Neural cell (in vitro differentiated cells): ENCODE results near the gene CNOT3. TPM values are rescaled to one million over a fixed set of nuclear protein-coding genes. Genes with fewer than 3 reads are reported as not detected.

Source experiments
- H2AFZ ChIP-seq: fragments of 200-600, 300-800 bp; sonication (generic), shearing (Covaris generic); 2 replicates; pipeline ENCODE4 v1.6.0; 2014; ENCODE audit warnings: low read depth, mild to moderate bottlenecking, antibody characterized with exemption, low read length, moderate library complexity
- H3F3A ChIP-seq: fragments of 200-600 bp; shearing (Covaris generic); 2 replicates; pipeline ENCODE4 v1.6.1; 2016; ENCODE audit warnings: mild to moderate bottlenecking, moderate library complexity, mixed read lengths, antibody characterized with exemption, low read length; ENCODE audit not compliant: insufficient read depth, poor library complexity, severe bottlenecking
- H3K27ac ChIP-seq: fragments of 200-600, 300-800 bp; sonication (generic), shearing (Covaris generic); 2 replicates; pipeline ENCODE4 v1.5.1; 2014; ENCODE audit warnings: mild to moderate bottlenecking, low read length, moderate library complexity
- H3K27me3 ChIP-seq: fragments of 300-800, 200-600 bp; sonication (generic), shearing (Covaris generic); 2 replicates; pipeline ENCODE4 v1.6.0; 2014; ENCODE audit warnings: mild to moderate bottlenecking, low read depth, low read length, moderate library complexity; ENCODE audit not compliant: insufficient read depth
- H3K36me3 ChIP-seq: fragments of 300-800, 200-600 bp; sonication (generic), shearing (Covaris generic); 2 replicates; pipeline ENCODE4 v1.5.1; 2014; ENCODE audit warnings: mild to moderate bottlenecking, antibody characterized with exemption, low read length, moderate library complexity; ENCODE audit not compliant: insufficient read depth
- H3K4me2 ChIP-seq: fragments of 300-800, 200-600 bp; sonication (generic), shearing (Covaris generic); 2 replicates; pipeline ENCODE4 v1.6.0; 2014; ENCODE audit warnings: mild to moderate bottlenecking, low read length
- H3K4me3 ChIP-seq: fragments of 300-800, 200-600 bp; sonication (generic), shearing (Covaris generic); 2 replicates; pipeline ENCODE4 v1.5.1; 2014; ENCODE audit warnings: mild to moderate bottlenecking, low read length, moderate library complexity
- H3K79me2 ChIP-seq: fragments of 200-600 bp; shearing (Covaris generic); replicated peaks from 2 replicates; pipeline ENCODE4 v1.6.0; 2014; ENCODE audit warnings: mild to moderate bottlenecking, low read length, moderate library complexity; ENCODE audit not compliant: insufficient read depth
- H3K9ac ChIP-seq: fragments of 300-800, 200-600 bp; sonication (generic), shearing (Covaris generic); 2 replicates; pipeline ENCODE4 v1.6.1; 2016; ENCODE audit warnings: mild to moderate bottlenecking, low read length, mixed read lengths
- H3K9me2 ChIP-seq: fragments of 200-600 bp; shearing (Covaris generic); 2 replicates; pipeline ENCODE4 v1.6.1; 2016; ENCODE audit warnings: mild to moderate bottlenecking, low read length, mixed read lengths; ENCODE audit not compliant: insufficient read depth
- H3K9me3 ChIP-seq: fragments of 200-600, 300-800 bp; sonication (generic), shearing (Covaris generic); 2 replicates; pipeline ENCODE4 v1.6.1; 2016; ENCODE audit warnings: mild to moderate bottlenecking, mixed run types, low read length, moderate library complexity, mixed read lengths
- H4K20me1 ChIP-seq: fragments of 200-600 bp; shearing (Covaris generic); 2 replicates; pipeline ENCODE4 v1.6.1; 2016; ENCODE audit warnings: mild to moderate bottlenecking, mixed run types; ENCODE audit not compliant: insufficient read depth
- CTCF ChIP-seq: fragments of 450-650 bp; IDR thresholded peaks from 2 replicates; pipeline ENCODE4 v1.5.1; 2014; ENCODE audit warnings: antibody characterized with exemption, mild to moderate bottlenecking, moderate library complexity; ENCODE audit not compliant: poor library complexity, severe bottlenecking
- EP300 ChIP-seq: fragments of 450-650 bp; conservative IDR thresholded peaks from 2 replicates; pipeline ENCODE4 v1.6.1; 2014; ENCODE audit warnings: antibody characterized with exemption, mild to moderate bottlenecking, moderate library complexity; ENCODE audit not compliant: poor library complexity, severe bottlenecking
- EZH2 ChIP-seq: fragments of 200-600, 300-800 bp; shearing (Covaris generic), sonication (generic); IDR thresholded peaks from 2 replicates; pipeline ENCODE4 v1.6.1; 2014; ENCODE audit warnings: antibody characterized with exemption, low read length, borderline replicate concordance, mild to moderate bottlenecking; ENCODE audit not compliant: insufficient read depth, poor library complexity, severe bottlenecking
- MXI1 ChIP-seq: fragments of 450-650 bp; conservative IDR thresholded peaks from 2 replicates; pipeline ENCODE4 v1.6.1; 2014; ENCODE audit warnings: antibody characterized with exemption, mild to moderate bottlenecking; ENCODE audit not compliant: poor library complexity, severe bottlenecking
- POLR2AphosphoS5 ChIP-seq: IDR thresholded peaks from 2 replicates; pipeline ENCODE4 v1.6.1; 2012
- RAD21 ChIP-seq: fragments of 450-650 bp; conservative IDR thresholded peaks from 2 replicates; pipeline ENCODE4 v1.6.1; 2014; ENCODE audit warnings: antibody characterized with exemption, mild to moderate bottlenecking, moderate library complexity
- REST ChIP-seq: IDR thresholded peaks from 2 replicates; pipeline ENCODE4 v1.6.1; 2012; ENCODE audit warnings: borderline replicate concordance
- SMC3 ChIP-seq: fragments of 450-650 bp; conservative IDR thresholded peaks from 2 replicates; pipeline ENCODE4 v1.6.1; 2014; ENCODE audit warnings: antibody characterized with exemption, mild to moderate bottlenecking, moderate library complexity; ENCODE audit not compliant: poor library complexity
- TAF1 ChIP-seq: IDR thresholded peaks from 2 replicates; pipeline ENCODE4 v1.6.1; 2012; ENCODE audit warnings: low read depth
- polyA plus RNA-seq: library from polyadenylated mRNA; depleted of rRNA; stranded (reverse); fragments of >200 nt; gene quantifications from 2 replicates; pipeline ENCODE4 v1.2.3, GENCODE V29; 2014

The CNOT3 gene
- polyA plus RNA-seq, 1 donor from 2014 or later: 7.6 TPM

- Histone ChIP-seq H3K9me3 (no peaks in the 10 kb centered on the region), H3K9me2 (no peaks in the 10 kb centered on the region), H4K20me1 (no peaks in the 10 kb centered on the region), H3K36me3 (no peaks in the 10 kb centered on the region), H3F3A (no peaks in the 10 kb centered on the region), H3K4me3 (no peak overlapping the region), H3K79me2 (peaks cover 9% of the 10 kb centered on the region), H3K9ac (no peak overlapping the region), H2AFZ (no peak overlapping the region), H3K27ac (no peak overlapping the region), H3K27me3 (no peaks in the 10 kb centered on the region), H3K4me2 (no peak overlapping the region)
- TF ChIP-seq REST (no peak), MXI1 (no peak), RAD21 (no peak), POLR2AphosphoS5 (no peak), EZH2 (no peak), EP300 (no peak), SMC3 (no peak), TAF1 (no peak), CTCF (no peak)
These were observed 19.4 kb downstream of the CNOT3 start for GRCh38 chr19:54156953-54157352.

- H3K4me3 ChIP-seq: peak overlapping the region; percentile 79
- peak overlapping the region; percentile 61 for H2AFZ ChIP-seq
- peak overlapping the region; percentile 91 for H3K27ac ChIP-seq
- peak overlapping the region; percentile 78 for H3K9ac ChIP-seq
- H3F3A ChIP-seq: no peaks in the 10 kb centered on the region
- no peaks in the 10 kb centered on the region for H3K27me3 ChIP-seq
- H3K79me2 ChIP-seq: peaks cover 9% of the 10 kb centered on the region
- no peaks in the 10 kb centered on the region for H3K9me2 ChIP-seq
- TF ChIP-seq TAF1 (no peak), SMC3 (no peak)
- no peaks in the 10 kb centered on the region for H3K36me3 ChIP-seq
- no peaks in the 10 kb centered on the region for H3K9me3 ChIP-seq
- H3K4me2 ChIP-seq: peak overlapping the region; percentile 99
- no peaks in the 10 kb centered on the region for H4K20me1 ChIP-seq
These were observed 21.3 kb downstream of the CNOT3 start for GRCh38 chr19:54158812-54159351.
